Panc1 (cell line): ENCODE measurements around the gene DPM1. TPM values are rescaled to one million over a fixed set of nuclear protein-coding genes. Genes with fewer than 3 reads are reported as not detected.

Experiments
- ATAC-seq: fragments of 200-7000 bp; cut with Tn5 transposase; 2 replicates; pipeline ENCODE4 v1.9.1; 2020; ENCODE audit warnings: mild to moderate bottlenecking, moderate library complexity
- BruUV-seq: library from RNA; stranded (reverse); fragments of 400-500 nt; replicated peaks from 2 replicates; lab custom pipeline; 2021; lab: Mats Ljungman, UMichigan
- CTCF ChIA-PET: fragments of 300-600 bp; sonication (Branson Sonifier 250); formaldehyde crosslinking; loops from one replicate; lab custom pipeline; 2022; ENCODE audit warnings: antibody characterized with exemption; lab: Charles Lee
- POLR2A ChIA-PET: fragments of 300-600 bp; sonication (Branson Sonifier 250); formaldehyde crosslinking; loops from one replicate; lab custom pipeline; 2022; ENCODE audit warnings: antibody characterized with exemption; lab: Charles Lee
- DNase-seq: peaks from one replicate; pipeline ENCODE4 v3.0.0-alpha.2; 2010; ENCODE audit warnings: low read depth, low spot score
- H3K27ac ChIP-seq: 2 replicates; pipeline ENCODE4 v1.5.1; 2011; ENCODE audit warnings: mild to moderate bottlenecking, low read length, inconsistent platforms
- H3K27me3 ChIP-seq: fragments of 200-500 bp; sonication (Bioruptor generic); 2 replicates; pipeline ENCODE4 v1.6.0; 2014; ENCODE audit warnings: low read length, inconsistent platforms; ENCODE audit not compliant: control insufficient read depth, insufficient read depth
- H3K36me3 ChIP-seq: fragments of 200-500 bp; sonication (Bioruptor generic); 2 replicates; pipeline ENCODE4 v1.5.1; 2014; ENCODE audit warnings: inconsistent platforms, mild to moderate bottlenecking, low read length, moderate library complexity; ENCODE audit not compliant: control insufficient read depth, insufficient read depth
- H3K4me1 ChIP-seq: 2 replicates; pipeline ENCODE4 v1.5.1; 2011; ENCODE audit warnings: inconsistent platforms, mild to moderate bottlenecking, low read length, moderate library complexity; ENCODE audit not compliant: control insufficient read depth, insufficient read depth
- H3K4me3 ChIP-seq, 2 experiments: 2 replicates each; pipeline ENCODE4 v1.5.1; 2011 to 2012; ENCODE audit warnings: low read depth in 2 of 2, low read length in 2 of 2, mild to moderate bottlenecking in 2 of 2, inconsistent platforms in 1 of 2, moderate library complexity in 1 of 2
- H3K9me3 ChIP-seq: fragments of 200-500 bp; sonication (Bioruptor generic); 2 replicates; pipeline ENCODE4 v1.5.1; 2014; ENCODE audit warnings: low read depth, mild to moderate bottlenecking, inconsistent platforms, low read length, moderate library complexity; ENCODE audit not compliant: control insufficient read depth, insufficient read depth
- CTCF ChIP-seq: fragments of 450-650 bp; IDR thresholded peaks from 2 replicates; pipeline ENCODE4 v1.5.1; 2017; ENCODE audit warnings: mild to moderate bottlenecking
- POLR2AphosphoS5 ChIP-seq: IDR thresholded peaks from 2 replicates; pipeline ENCODE4 v1.6.1; 2012; ENCODE audit warnings: mild to moderate bottlenecking, low read depth, low read length, moderate library complexity
- REST ChIP-seq, 2 experiments: IDR thresholded peaks; 2 replicates each; pipeline ENCODE4 v1.6.1; 2011 to 2012; ENCODE audit warnings: low read depth in 2 of 2, control low read depth in 1 of 2, low read length in 1 of 2, mild to moderate bottlenecking in 1 of 2, moderate library complexity in 1 of 2; ENCODE audit not compliant: insufficient read depth in 1 of 2
- SIN3A ChIP-seq: IDR thresholded peaks from 2 replicates; pipeline ENCODE4 v1.6.1; 2012; ENCODE audit warnings: low read depth, mild to moderate bottlenecking, low read length, moderate library complexity, borderline replicate concordance; ENCODE audit not compliant: insufficient read depth
- TCF7L2 ChIP-seq: IDR thresholded peaks from 2 replicates; pipeline ENCODE4 v1.6.1; 2011; ENCODE audit warnings: mild to moderate bottlenecking, low read depth, low read length, inconsistent platforms
- in situ Hi-C: cut with HindIII; loops from 2 replicates; pipeline ENCODE4 v1.10.0; 2016; ENCODE audit warnings: low sequenced_read_pairs, low pct_unique_long_range_greater_than_20kb
- intact Hi-C: fragments of 100-400 bp; cut with micrococcal nuclease; formaldehyde crosslinking; loops from one replicate; pipeline ENCODE4 v1.10.0; 2022; ENCODE audit not compliant: unreplicated experiment
- total RNA-seq: library from RNA; stranded (reverse); gene quantifications from one replicate; pipeline ENCODE4 v1.2.1, GENCODE V29; 2021; ENCODE audit not compliant: unreplicated experiment

The DPM1 gene
- total RNA-seq, 1 experiment from 2014 or later = 50.2 TPM

GRCh38 chr20:50920997-50921396 lies 37.3 kb downstream of the DPM1 start:
- DNase-seq (no peak), ATAC-seq (no peak)
- TSS peak; percentile 0 for BruUV-seq
- no peak overlapping the region for H3K4me3 ChIP-seq
- in situ Hi-C loops = no loop called here
- ChIA-PET CTCF (interaction anchor here (0.5 kb wide), 1 partner anchor 10 kb away, joined by 3 read pairs; no protein-coding TSS in a partner anchor), POLR2A (no interaction called here)
- TF ChIP-seq SIN3A (no peak), REST (IDR thresholded peaks at IDR 0.05; ENCODE audit: insufficient read depth in 1 of 2, low read depth in 2 of 2, low read length in 1 of 2) (no peak), POLR2AphosphoS5 (no peak), TCF7L2 (no peak), CTCF (no peak)
- H3K27me3 ChIP-seq = no peaks in the 10 kb centered on the region
- H3K27ac ChIP-seq = no peak overlapping the region
- no peaks in the 10 kb centered on the region for H3K9me3 ChIP-seq
- peaks cover 13% of the 10 kb centered on the region; the same call in 1 of the 2 replicates for H3K36me3 ChIP-seq
- intact Hi-C loops = no loop called here
- peaks cover 33% of the 10 kb centered on the region for H3K4me1 ChIP-seq

DNA sequence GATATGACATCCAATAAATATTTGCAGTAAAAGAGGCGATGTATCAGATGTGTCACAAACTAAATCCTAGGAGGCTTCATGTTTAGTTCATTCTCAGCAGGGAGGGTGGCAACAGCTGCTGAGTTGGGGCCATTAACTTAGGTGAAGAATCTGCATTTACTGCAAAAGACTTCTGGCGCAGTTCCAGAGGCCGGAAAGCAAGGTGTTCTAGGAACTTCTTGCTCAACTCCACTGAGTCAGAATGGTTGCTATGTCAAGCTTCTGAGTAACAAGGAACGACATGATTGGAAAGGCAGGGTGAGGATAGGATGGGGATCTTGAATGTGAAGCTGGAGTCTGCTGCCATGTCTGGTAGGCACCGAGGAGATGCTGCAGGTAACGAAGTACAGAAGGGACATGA lies 38.8 kb downstream of the DPM1 start:
- ATAC-seq (no peak), DNase-seq (no peak)
- no TSS peak for BruUV-seq
- TF ChIP-seq REST (IDR thresholded peaks at IDR 0.05; ENCODE audit: insufficient read depth in 1 of 2, low read depth in 2 of 2, low read length in 1 of 2) = no peak
- TF ChIP-seq TCF7L2 = no peak
- no peak for TF ChIP-seq SIN3A
- TF ChIP-seq POLR2AphosphoS5 = no peak
- no peak for TF ChIP-seq CTCF
- in situ Hi-C loops = no loop called here
- intact Hi-C loops = no loop called here
- ChIA-PET POLR2A (interaction anchor here (0.6 kb wide), 1 partner anchor 7 kb away, joined by 3 read pairs; no protein-coding TSS in a partner anchor), CTCF (interaction anchor here (0.6 to 0.9 kb wide), 2 partner anchors 14 to 68 kb away, joined by 5 to 10 read pairs; no protein-coding TSS in a partner anchor)
- peaks cover 38% of the 10 kb centered on the region for H3K4me1 ChIP-seq
- H3K4me3 ChIP-seq = no peak overlapping the region
- peaks cover 18% of the 10 kb centered on the region; the same call in 1 of the 2 replicates for H3K36me3 ChIP-seq
- no peaks in the 10 kb centered on the region for H3K27me3 ChIP-seq
- H3K9me3 ChIP-seq = no peaks in the 10 kb centered on the region
- H3K27ac ChIP-seq = no peak overlapping the region
